ENCODE results near the gene TMEM205. TPM values are rescaled to one million over a fixed set of nuclear protein-coding genes. Genes with fewer than 3 reads are reported as not detected.
A peak's percentile ranks its signal among the peaks of the same experiment; 100 is the strongest.
"Not testable (repeated sequence)": the region's sequence is repeated elsewhere in the genome, so short reads cannot be mapped to it uniquely, and the experiment has no call there.

TMEM205 gene
- 10 to 100 TPM; 33.5 to 38.9 (median 33.7) TPM for total RNA-seq

DNA sequence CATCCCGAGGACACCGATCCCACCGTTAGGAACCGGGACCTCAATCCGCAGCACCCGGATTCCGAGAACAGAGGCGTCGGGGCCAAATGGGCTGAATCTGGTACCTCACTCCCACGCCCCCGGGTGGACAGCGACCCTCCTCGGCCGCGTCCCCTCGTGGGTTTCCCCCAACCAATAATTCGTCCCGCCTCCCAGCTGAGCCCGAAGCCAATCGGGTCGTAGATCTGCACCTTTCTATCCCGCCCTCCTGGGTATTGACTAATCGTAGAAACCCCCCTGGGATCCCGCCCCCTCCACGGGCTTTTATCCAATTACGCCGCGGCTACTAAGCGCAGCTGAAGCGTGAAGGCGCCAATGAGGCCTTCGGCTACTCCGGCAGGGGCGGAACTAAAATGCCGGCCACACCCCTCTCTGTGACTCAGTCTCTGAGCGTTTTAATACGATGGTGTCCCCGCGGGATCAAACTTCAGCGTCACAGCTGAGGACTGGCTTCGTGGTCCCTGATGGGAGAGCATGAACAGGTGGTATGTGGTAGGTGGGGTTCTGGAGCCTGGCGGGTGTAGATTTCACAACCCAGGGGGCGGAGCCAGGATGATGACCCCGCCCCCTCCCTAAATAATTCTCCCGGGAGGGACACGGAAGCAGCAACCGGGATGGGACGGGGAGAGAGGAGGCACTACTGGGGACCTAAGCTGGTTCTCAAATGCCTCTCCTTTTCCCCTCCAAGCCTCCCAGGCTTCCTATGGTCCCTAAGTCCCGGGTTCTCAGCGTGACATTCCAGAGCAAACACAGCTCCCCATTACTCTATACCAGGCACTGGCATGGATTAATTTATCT, at the start of gene TMEM205, which contains the start of gene CCDC159:
TSS of gene TMEM205 (minus strand) at position 165 of the 837 bp plus-strand sequence. CDS start 649 bp downstream, outside the sequence.
TSS of gene CCDC159 (plus strand) at position 416 of the 837 bp plus-strand sequence. CDS start at position 504, 88 bp downstream.
- DNase-seq (peak; percentile 98), ATAC-seq (peak; percentile 99)
- Mint-ChIP-seq H3K9me3 (no peaks in the 10 kb centered on the region), H3K4me3 (peak within 1 kb of the TSS; percentile 97), H3K4me1 (ENCODE audit: low read depth) (peaks cover 26% of the 10 kb centered on the region), H3K36me3 (ENCODE audit: insufficient read depth) (peaks cover 2% of the 10 kb centered on the region), H3K27me3 (ENCODE audit: low read depth) (no peaks in the 10 kb centered on the region)

DNA sequence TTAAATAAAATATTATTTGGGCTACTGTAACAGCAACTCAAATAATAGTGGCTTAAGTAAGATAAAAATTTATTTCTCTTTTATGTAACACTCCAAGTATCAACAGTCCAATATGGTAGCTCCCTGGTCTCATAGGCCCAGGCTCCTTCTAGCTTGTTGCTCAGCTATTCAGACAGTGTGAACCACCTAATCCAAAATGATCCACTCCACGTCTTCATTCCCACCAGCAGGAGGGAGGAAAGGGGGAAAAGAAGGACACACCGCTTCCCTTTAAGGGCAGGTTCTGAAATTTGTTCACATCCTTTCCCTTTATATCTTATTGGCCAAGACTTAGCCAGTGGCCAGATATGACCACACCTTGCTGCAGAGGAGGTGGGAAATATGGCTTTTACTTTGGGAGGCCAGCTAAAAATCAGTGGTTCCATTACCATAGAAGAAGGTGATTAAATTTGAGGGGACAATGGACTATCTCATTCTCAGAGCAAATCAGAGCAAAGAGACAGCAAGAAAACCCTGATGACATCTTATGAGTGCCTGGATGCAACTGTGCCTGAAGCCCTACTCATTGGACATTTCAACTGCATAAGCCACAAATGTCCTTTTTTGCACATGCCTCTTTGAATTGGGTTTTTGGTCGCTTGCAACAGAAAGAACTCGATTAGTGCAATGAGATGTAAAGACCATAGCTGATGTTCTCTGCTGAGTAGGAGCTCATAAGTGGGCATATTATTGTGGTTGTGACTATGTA, 45.0 kb upstream of the TMEM205 start:
- Mint-ChIP-seq H3K9me3 (peaks cover 7% of the 10 kb centered on the region), H3K27me3 (ENCODE audit: low read depth) (no peaks in the 10 kb centered on the region), H3K36me3 (ENCODE audit: insufficient read depth) (no peaks in the 10 kb centered on the region), H3K4me1 (ENCODE audit: low read depth) (peaks cover 5% of the 10 kb centered on the region), H3K4me3 (no peak overlapping the region)
- DNase-seq (no peak), ATAC-seq (no peak)

DNA sequence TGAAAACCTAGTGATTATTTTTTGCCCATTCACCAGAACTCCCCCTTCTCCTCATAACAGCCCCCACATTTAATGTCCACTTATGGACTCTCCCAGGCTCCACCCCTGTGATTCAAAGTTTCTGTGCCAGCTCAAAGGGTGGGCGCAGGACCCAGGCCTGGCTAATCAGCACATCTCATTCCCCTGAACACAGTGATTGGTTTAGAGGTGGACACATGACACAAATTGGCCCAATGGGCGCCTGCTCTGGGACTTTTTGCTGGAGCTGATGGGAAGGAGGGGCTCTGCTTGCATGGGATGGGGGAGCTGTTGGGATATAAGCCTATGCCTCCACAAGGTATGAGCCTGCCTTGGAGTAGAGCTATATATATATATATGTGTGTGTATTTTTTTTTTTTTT, 44.3 kb upstream of the TMEM205 start:
- H3K36me3 Mint-ChIP-seq (ENCODE audit: insufficient read depth): no peaks in the 10 kb centered on the region

DNA sequence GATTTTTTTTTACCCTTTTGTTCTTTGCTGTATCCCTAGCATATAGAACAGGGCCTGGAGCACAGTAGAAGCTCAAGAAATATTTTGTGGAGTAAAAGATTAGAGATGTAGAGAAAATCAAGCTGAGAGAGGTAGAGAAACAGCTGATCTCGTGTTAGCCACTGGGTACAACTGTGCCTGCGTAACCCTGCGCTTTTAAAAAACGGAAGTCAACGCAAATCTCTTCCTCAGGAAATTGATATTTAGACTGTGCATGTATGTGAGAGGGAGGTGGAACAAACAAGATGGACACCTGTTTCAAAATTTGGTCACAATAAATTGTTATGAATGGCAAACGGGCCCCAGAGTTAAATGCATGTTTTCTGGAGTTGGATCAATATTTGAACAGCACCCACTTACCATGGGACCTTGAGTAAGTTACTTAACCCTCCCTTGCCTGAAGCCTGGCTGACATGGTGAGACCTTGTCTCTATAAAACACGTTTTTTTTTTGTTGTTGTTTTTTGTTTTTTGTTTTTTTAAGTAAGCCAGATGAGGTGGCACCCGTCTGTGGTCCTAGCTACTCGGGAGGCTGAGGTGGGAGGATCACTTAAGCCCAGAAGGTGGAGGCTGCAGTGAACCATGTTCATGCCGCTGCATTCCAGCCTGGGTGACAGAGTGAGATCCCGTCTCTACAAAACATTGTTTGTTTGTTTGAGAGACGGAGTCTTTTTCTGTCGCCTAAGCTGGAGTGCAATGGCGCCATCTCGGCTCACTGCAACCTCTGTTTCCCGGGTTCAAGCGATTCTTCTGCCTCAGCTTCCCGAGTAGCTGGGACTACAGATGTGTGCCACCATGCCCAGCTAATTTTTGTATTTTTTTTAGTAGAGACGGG, 41.3 kb upstream of the TMEM205 start:
- Mint-ChIP-seq H3K4me1 (ENCODE audit: low read depth) (peaks cover 9% of the 10 kb centered on the region), H3K27me3 (ENCODE audit: low read depth) (peaks cover 12% of the 10 kb centered on the region), H3K4me3 (no peak overlapping the region), H3K36me3 (ENCODE audit: insufficient read depth) (no peaks in the 10 kb centered on the region), H3K9me3 (peaks cover 7% of the 10 kb centered on the region)
- ATAC-seq (no peak), DNase-seq (no peak)

More for the DNA sequence above, 44.3 kb upstream of the TMEM205 start:
- Mint-ChIP-seq H3K4me1 (ENCODE audit: low read depth) (peaks cover 5% of the 10 kb centered on the region), H3K9me3 (peaks cover 7% of the 10 kb centered on the region), H3K4me3 (no peak overlapping the region), H3K27me3 (ENCODE audit: low read depth) (no peaks in the 10 kb centered on the region)
- no peak for ATAC-seq
- no peak for DNase-seq

DNA sequence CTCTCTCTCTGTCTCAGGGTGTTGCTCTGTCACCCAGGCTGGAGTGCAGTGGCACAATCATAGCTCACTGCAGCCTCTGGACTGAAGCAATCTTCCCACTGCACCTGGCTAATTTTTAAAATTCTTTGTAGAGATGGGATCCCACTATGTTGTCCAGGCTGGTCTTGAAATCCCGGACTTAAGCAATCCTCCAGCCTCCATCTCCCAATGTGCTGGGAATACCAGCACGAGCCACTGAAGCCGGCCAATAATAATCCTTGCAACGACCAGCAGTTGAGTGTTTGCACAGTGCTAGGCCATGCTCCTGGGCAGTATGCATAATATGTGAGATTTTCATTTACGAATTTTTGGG, 38.7 kb upstream of the TMEM205 start:
- no peak overlapping the region for H3K4me3 Mint-ChIP-seq
- H3K36me3 Mint-ChIP-seq (ENCODE audit: insufficient read depth): no peaks in the 10 kb centered on the region
- ATAC-seq: no peak

DNA sequence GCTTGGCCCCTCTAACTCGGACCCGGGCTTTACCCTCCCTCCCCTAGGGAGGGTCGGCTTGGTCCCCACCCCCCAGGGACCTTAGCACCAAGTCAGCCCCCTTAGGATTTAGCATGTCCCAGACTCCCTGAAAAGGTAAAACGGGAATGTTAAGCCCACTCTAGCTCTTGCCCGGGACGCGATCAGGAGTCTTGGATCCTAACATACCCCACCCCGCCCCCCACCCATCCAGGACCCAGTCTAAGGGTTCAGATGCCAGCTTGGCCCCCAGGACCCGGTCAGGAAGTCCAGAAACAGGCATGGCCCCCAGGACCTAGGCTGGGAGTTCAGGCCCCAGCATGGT, 37.6 kb upstream of the TMEM205 start:
- peaks cover 20% of the 10 kb centered on the region for H3K27me3 Mint-ChIP-seq (ENCODE audit: low read depth)
- no peak overlapping the region for H3K4me3 Mint-ChIP-seq
- H3K9me3 Mint-ChIP-seq: no peaks in the 10 kb centered on the region
- no peak for ATAC-seq
- peaks cover 32% of the 10 kb centered on the region for H3K4me1 Mint-ChIP-seq (ENCODE audit: low read depth)
- no peak for DNase-seq
- H3K36me3 Mint-ChIP-seq (ENCODE audit: insufficient read depth): no peaks in the 10 kb centered on the region

More for the DNA sequence above, 38.7 kb upstream of the TMEM205 start:
- Mint-ChIP-seq H3K27me3 (ENCODE audit: low read depth) (peaks cover 20% of the 10 kb centered on the region), H3K4me1 (ENCODE audit: low read depth) (peaks cover 30% of the 10 kb centered on the region), H3K9me3 (no peaks in the 10 kb centered on the region)
- DNase-seq: no peak

DNA sequence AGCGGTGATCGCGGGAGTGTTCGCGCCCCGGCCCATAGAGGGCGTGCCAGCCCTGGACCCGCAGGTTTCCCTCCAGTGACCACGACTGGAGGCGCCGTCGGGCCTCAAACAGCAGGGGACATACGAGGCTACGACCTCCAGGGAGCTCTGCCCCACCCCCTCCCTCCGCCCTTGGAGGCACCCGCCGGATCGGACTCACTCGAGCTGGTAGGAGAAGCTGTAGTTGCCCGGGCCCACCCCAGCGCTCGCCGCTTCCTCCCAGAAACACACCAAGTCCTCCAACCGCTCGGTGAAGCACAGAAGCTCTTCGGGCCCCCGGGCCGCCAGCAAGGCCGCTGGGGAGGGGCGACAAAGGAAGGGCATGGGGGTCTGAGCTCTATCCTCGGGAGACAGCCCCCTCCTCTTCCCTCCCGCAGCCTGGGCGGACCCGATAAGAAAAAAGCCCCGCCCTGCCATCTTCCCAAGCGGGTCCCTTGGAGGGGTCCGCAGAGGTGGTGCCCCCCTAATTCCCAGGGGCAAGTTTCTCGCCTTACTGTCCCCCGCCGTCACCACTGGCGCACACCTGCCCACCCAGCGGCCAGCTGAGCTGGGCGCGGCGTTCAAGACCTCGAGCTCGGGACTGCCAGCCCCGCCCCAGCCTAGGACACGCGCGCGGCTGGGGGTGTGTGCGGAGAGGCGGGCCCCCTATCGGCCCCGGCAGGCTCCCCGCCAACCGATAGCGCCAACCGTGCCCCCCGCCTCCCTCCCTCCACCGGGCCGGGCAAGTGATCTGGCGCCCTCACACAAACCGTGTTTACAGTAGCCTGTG, 37.0 kb upstream of the TMEM205 start:
- Mint-ChIP-seq H3K4me3 (peak overlapping the region; percentile 51), H3K27me3 (ENCODE audit: low read depth) (peaks cover 20% of the 10 kb centered on the region), H3K36me3 (ENCODE audit: insufficient read depth) (no peaks in the 10 kb centered on the region), H3K9me3 (no peaks in the 10 kb centered on the region), H3K4me1 (ENCODE audit: low read depth) (peaks cover 37% of the 10 kb centered on the region)
- DNase-seq: peak; percentile 23
- no peak for ATAC-seq

DNA sequence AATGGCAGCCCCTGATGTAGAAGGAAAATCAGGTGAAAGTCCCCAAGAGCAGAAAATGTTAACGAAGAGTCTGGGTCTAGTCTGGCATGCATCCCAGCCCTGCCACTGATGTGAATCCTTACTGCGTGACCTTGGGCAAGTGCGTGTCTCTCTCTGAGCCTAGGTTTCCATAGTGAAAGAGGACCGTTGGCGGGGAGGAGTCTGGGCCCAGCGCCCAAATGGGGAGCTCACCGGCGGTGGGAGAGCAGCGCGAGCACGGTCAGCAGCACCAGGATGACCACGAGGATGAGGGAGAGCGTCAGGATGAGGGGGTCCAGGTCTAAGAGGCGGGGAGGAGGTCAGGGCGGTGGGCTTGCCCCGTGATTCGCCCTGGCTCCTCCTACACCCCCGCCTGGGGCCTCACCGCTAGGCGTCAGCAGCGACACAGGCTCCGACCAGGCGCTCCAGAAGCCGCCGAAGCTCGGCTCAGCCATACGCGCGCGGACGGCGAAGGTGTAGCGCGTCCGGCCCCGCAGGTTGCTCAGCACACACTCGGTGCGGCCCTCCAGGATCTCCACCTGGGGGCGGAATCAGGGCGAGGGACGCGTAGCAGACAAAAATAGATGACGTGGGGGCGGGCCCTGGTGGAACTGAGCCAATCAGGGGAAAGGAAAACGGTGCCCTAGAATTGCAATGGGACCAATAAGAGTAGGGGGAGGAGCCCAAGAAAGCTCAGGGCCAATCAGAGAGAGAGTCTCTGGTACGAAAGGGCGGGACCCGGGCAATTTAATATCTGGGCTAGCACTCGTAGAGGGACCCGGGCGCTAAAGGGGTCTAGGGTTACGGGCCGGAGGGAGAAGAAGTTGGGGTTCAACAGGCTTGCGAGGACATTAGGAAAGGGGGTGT, 34.8 kb upstream of the TMEM205 start:
- peak; percentile 94 for DNase-seq
- H3K4me3 Mint-ChIP-seq: peak overlapping the region; percentile 83
- H3K27me3 Mint-ChIP-seq (ENCODE audit: low read depth): peaks cover 20% of the 10 kb centered on the region
- peaks cover 48% of the 10 kb centered on the region for H3K4me1 Mint-ChIP-seq (ENCODE audit: low read depth)
- peak; percentile 89 to 90 for ATAC-seq
- H3K9me3 Mint-ChIP-seq: no peaks in the 10 kb centered on the region
- peaks cover 8% of the 10 kb centered on the region for H3K36me3 Mint-ChIP-seq (ENCODE audit: insufficient read depth)

DNA sequence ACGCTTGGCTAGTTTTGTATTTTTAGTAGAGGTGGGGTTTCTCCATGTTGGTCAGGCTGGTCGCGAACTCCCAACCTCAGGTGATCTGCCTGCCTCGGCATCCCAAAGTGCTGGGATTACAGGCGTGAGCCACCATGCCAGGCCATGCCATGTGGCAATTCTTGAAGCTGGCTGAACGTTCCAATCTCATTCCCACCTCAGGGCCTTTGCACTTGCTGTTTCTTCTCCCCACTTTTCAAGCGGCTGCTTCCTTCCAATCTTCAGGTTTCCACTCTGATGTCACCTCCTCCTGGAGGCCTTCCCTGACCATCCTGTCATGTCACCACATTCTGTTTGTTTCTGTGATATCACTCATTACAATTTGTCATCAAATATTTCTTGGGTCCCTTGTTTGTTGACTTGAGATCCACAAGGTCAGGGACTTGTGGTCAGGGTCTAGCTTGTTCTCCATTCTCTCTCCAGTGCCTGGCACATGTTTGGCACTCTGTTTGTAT, 33.8 kb upstream of the TMEM205 start:
- DNase-seq (no peak), ATAC-seq (no peak)
- no peaks in the 10 kb centered on the region for H3K9me3 Mint-ChIP-seq
- H3K36me3 Mint-ChIP-seq (ENCODE audit: insufficient read depth): peaks cover 8% of the 10 kb centered on the region
- H3K4me1 Mint-ChIP-seq (ENCODE audit: low read depth): peaks cover 53% of the 10 kb centered on the region
- H3K4me3 Mint-ChIP-seq: peak overlapping the region; percentile 83
- peaks cover 20% of the 10 kb centered on the region for H3K27me3 Mint-ChIP-seq (ENCODE audit: low read depth)

DNA sequence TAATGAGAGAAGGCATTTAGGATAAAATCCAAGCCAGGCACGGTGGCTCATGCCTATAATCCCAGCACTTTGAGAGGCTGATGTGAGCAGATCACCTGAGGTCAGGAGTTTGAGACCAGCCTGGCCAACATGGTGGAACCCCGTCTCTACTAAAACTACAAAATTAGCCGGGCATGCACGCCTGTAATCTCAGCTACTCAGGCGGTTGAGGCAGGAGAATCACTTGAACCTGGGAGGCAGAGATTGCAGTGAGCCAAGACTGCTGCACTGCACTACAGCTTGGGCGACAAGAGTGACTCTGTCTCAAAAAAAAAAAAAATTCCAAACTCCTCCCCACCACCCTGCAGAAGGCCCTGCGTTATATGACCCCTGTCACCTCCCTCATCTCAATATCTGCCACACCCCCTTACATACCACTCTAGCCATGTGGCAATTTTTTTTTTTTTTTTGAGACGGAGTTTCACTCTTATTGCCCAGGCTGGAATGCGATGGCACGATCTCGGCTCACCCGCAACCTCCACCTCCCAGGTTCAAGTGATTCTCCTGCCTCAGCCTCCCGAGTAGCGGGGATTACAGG, 33.3 kb upstream of the TMEM205 start:
- not testable (repeated sequence) for H3K36me3 Mint-ChIP-seq (ENCODE audit: insufficient read depth); H3K4me3 Mint-ChIP-seq; H3K9me3 Mint-ChIP-seq; DNase-seq; ATAC-seq
- Mint-ChIP-seq H3K27me3 (ENCODE audit: low read depth) (peaks cover 20% of the 10 kb centered on the region), H3K4me1 (ENCODE audit: low read depth) (peaks cover 53% of the 10 kb centered on the region)

DNA sequence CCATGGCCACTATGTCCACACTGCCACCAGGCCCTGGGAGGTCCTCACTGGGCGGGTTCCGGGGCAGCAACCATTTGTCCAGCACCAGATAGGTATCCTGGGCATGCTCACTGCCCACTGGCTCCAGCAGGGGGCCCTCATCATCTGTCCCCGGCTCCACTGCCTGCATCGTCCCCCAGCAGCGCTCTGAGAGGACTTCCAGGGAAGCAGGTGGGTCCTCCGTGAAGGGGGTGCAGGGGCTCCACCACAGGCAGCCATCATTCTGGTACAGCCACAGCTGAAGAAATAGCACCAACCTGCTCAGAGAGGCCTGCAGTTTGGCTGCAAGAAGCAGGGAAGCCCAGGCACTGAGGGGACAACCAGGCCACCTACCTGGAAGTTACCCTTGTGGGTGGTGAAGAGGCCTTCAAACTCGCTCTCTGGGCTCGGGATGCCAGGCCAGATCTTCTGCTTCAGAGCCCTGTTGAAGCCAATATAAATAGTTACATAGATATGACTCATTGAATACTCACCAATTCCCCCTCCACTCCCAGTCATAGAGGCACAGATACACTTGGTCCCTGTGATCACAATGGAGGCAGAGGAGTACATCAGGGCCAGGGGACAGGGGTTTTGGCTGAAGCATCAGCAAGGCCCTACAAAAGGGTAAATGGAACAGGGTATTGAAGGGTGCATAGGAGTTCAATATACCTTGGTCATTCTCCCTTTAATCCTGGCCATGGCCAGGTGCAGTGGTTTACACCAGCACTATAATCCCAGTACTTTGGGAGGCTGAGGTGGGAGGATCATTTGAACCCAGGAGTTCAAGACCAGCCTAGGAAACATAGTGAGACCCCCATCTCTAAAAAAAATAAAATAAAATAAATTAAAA, 32.5 kb upstream of the TMEM205 start:
- no peak for ATAC-seq
- Mint-ChIP-seq H3K27me3 (ENCODE audit: low read depth) (peaks cover 18% of the 10 kb centered on the region), H3K36me3 (ENCODE audit: insufficient read depth) (peaks cover 8% of the 10 kb centered on the region), H3K4me3 (no peak overlapping the region), H3K4me1 (ENCODE audit: low read depth) (peaks cover 53% of the 10 kb centered on the region), H3K9me3 (no peaks in the 10 kb centered on the region)
- DNase-seq: no peak

DNA sequence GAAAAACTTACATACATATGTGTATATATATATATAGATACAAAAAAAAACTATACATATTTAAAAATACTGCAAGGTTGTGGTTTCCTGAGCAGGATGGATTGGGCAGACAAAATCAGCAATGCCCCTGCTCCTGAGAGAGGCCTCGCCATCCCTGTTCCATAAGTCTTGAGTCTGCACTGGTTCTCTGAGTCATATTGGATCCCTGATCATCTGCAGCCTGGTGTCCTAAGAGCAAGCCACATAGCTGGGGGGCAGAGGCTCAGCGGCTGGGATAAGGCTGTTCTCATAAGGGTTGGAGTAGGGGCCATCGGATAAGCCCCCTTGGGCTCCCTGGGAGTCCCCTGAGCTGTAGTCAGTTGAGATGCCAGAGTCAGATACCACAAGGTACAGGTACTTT, 31.7 kb upstream of the TMEM205 start:
- Mint-ChIP-seq H3K4me1 (ENCODE audit: low read depth) (peaks cover 54% of the 10 kb centered on the region), H3K36me3 (ENCODE audit: insufficient read depth) (peaks cover 8% of the 10 kb centered on the region), H3K4me3 (no peak overlapping the region), H3K9me3 (no peaks in the 10 kb centered on the region), H3K27me3 (ENCODE audit: low read depth) (peaks cover 12% of the 10 kb centered on the region)
- ATAC-seq (no peak), DNase-seq (no peak)
